ENCODE measurements around the gene BBIP1. TPM values are rescaled to one million over a fixed set of nuclear protein-coding genes. Genes with fewer than 3 reads are reported as not detected.

Gene BBIP1
- total RNA-seq, 1 donor from 2014 or later: 32.4 TPM

DNA sequence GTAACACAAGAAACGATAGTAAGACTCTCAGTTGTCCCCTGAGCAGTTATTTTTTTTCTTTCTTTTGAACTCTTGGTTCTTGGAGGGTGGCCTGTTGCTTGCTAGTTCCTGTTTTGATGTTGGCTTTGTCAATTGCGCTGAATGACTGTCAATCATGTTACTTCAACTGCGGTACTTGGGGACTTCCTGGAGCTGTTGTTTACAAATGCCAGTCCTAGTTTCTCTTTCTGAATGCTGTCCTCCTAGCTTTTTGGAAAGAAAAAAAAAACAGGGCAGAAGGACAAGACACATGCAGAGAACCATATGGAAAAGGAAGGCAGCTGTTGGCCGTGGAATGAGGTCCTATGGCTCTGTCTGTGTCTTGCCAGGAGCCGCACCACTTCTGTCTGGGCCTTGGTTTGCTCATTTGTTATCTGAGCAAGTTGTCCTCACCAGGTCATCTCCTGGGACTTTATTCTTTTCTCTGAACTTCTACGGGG, 54.3 kb downstream of the BBIP1 start:
- TF ChIP-seq, protein P1, sequence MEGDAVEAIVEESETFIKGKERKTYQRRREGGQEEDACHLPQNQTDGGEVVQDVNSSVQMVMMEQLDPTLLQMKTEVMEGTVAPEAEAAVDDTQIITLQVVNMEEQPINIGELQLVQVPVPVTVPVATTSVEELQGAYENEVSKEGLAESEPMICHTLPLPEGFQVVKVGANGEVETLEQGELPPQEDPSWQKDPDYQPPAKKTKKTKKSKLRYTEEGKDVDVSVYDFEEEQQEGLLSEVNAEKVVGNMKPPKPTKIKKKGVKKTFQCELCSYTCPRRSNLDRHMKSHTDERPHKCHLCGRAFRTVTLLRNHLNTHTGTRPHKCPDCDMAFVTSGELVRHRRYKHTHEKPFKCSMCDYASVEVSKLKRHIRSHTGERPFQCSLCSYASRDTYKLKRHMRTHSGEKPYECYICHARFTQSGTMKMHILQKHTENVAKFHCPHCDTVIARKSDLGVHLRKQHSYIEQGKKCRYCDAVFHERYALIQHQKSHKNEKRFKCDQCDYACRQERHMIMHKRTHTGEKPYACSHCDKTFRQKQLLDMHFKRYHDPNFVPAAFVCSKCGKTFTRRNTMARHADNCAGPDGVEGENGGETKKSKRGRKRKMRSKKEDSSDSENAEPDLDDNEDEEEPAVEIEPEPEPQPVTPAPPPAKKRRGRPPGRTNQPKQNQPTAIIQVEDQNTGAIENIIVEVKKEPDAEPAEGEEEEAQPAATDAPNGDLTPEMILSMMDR (IDR thresholded peaks at IDR 0.05): no peak
- no peaks in the 10 kb centered on the region for H3K9me3 ChIP-seq
- ATAC-seq: peak; percentile 63 to 76
- no peaks in the 10 kb centered on the region for H3K36me3 ChIP-seq
- H3K27ac ChIP-seq: peak overlapping the region; percentile 91
- peak overlapping the region; percentile 33 for H3K4me3 ChIP-seq
- intact Hi-C loops (cut with DNase I): no loop called here
- no peaks in the 10 kb centered on the region for H3K27me3 ChIP-seq (ENCODE audit: low read depth)
- H3K4me1 ChIP-seq: peaks cover 77% of the 10 kb centered on the region
- DNase-seq: no peak

GRCh38 chr10:110863956-110864355, 55.0 kb downstream of the BBIP1 start:
- Histone ChIP-seq H3K9me3 (no peaks in the 10 kb centered on the region), H3K27me3 (ENCODE audit: low read depth) (no peaks in the 10 kb centered on the region), H3K27ac (peak overlapping the region; percentile 91), H3K36me3 (no peaks in the 10 kb centered on the region), H3K4me3 (no peak overlapping the region), H3K4me1 (peaks cover 84% of the 10 kb centered on the region)
- intact Hi-C loops (cut with DNase I): no loop called here
- ATAC-seq: no peak
- DNase-seq: no peak
- TF ChIP-seq, protein P1 (IDR thresholded peaks at IDR 0.05): no peak

DNA sequence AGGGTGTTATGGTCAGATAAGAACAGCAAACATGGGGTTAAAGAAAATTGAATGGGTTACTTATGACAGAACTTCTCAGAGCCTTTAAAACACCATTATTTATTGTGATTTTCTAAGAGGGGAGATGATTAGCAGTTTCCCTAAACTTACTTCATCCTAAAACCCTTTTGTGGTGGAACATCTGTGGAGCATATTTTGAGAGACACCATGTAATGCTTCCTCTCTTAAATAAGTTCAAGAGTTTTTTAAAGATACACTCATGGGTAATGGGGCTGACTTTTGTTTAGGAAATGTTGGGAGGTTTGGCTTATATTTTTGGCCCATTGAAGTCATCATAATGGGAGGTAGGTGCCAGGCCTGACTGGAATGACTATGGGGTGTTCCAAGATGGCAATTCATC, 55.6 kb downstream of the BBIP1 start:
- H3K27ac ChIP-seq: peak overlapping the region; percentile 91

DNA sequence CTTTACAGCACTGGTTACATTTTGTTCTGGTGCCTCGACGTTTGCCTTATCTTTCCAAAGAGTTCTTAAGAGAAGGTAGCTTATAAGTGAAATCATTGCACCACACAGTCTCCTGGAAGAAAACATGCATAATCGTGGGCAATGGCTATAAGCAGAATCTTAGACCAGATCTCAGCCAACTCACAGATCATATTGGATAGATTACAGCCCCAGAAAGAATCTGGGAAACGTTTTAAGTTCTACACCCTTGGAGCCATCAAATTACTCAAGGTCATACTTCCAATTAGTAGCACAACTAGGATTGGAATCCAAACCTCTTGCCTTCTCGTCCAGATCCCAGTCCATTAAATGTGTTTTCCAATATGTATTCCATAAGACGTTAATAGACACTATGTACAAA, 56.0 kb downstream of the BBIP1 start:
- intact Hi-C loops (cut with DNase I): no loop called here
- Histone ChIP-seq H3K9me3 (no peaks in the 10 kb centered on the region), H3K27ac (no peak overlapping the region), H3K36me3 (no peaks in the 10 kb centered on the region), H3K4me1 (peaks cover 94% of the 10 kb centered on the region), H3K4me3 (no peak overlapping the region), H3K27me3 (ENCODE audit: low read depth) (no peaks in the 10 kb centered on the region)
- TF ChIP-seq, protein P1 (IDR thresholded peaks at IDR 0.05): no peak
- ATAC-seq (no peak), DNase-seq (no peak)

More for the DNA sequence above, 55.6 kb downstream of the BBIP1 start:
- TF ChIP-seq, protein P1 (IDR thresholded peaks at IDR 0.05): no peak
- DNase-seq (no peak), ATAC-seq (no peak)
- Histone ChIP-seq H3K27me3 (ENCODE audit: low read depth) (no peaks in the 10 kb centered on the region), H3K4me1 (peaks cover 90% of the 10 kb centered on the region), H3K36me3 (no peaks in the 10 kb centered on the region), H3K4me3 (no peak overlapping the region), H3K9me3 (no peaks in the 10 kb centered on the region)
- intact Hi-C loops (cut with DNase I): no loop called here

DNA sequence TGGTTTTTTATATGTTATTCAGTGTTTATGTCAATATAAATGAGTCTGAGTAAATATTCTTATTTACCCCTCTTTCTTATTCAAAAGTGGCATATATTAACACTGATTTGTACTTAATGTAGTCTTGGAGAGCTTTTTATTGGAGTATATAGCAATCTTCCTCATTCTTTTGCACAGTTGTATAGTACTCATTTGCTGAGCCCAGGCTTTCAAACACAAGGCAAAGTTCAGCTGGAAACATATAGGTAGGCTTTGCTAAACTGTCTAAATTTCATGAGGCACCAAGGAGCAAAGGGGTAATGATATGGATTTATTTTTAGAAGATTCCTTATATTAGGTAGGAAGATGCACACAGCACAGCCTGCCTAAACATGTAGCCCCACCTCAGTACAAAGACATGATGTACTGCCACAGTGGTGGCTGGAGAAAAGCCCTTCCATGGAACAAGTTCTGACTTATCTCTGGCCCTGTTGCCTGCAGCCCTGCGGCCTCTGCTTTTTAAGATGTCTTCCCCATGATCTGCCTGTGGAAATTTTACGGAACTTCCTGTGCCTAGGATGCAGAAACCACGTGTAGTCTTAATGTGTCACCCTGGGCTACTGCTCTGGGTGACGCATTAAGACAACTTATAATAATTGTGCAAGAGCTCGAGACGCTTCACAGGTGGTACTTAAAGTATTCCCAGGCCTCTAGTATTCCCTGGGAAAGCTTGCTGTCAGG, 56.9 kb downstream of the BBIP1 start:
- no peaks in the 10 kb centered on the region for H3K9me3 ChIP-seq
- no peaks in the 10 kb centered on the region for H3K27me3 ChIP-seq (ENCODE audit: low read depth)
- no peaks in the 10 kb centered on the region for H3K36me3 ChIP-seq
- H3K4me1 ChIP-seq: peaks cover 95% of the 10 kb centered on the region
- DNase-seq (no peak), ATAC-seq (peak; percentile 42 to 64)
- TF ChIP-seq, protein P1 (IDR thresholded peaks at IDR 0.05): no peak
- no peak overlapping the region for H3K4me3 ChIP-seq
- intact Hi-C loops (cut with DNase I): no loop called here
- H3K27ac ChIP-seq: peak overlapping the region; percentile 29
